Peyer's patch (tissue), 4 donors: ENCODE data around the gene CHAC1. TPM values are rescaled to one million over a fixed set of nuclear protein-coding genes. Genes with fewer than 3 reads are reported as not detected.

Experiments
- DNase-seq, 3 donors: peaks; one replicate each; pipeline ENCODE4 v3.0.0-alpha.2; 2017 to 2019
- H3K27ac ChIP-seq, 4 donors: fragments of 200-600 bp; sonication (generic); one replicate each; pipeline ENCODE4 v1.5.1; 2016 to 2019
- H3K27me3 ChIP-seq, 2 donors: fragments of 200-600 bp; sonication (generic); one replicate each; pipeline ENCODE4 v1.5.1; 2019
- H3K36me3 ChIP-seq, 3 donors: fragments of 200-600 bp; sonication (generic); one replicate each; pipeline ENCODE4 v1.5.1; 2016 to 2019
- H3K4me1 ChIP-seq, 4 donors: fragments of 200-600 bp; sonication (generic); one replicate each; pipeline ENCODE4 v1.5.1; 2016 to 2019
- H3K4me3 ChIP-seq, 4 donors: fragments of 200-600 bp; sonication (generic); 1 replicate in 3 of 4; 2 replicates in 1 of 4; pipeline ENCODE4 v1.5.1; 2016 to 2019; ENCODE audit warnings: mild to moderate bottlenecking in 1 of 4
- H3K9me3 ChIP-seq, 4 donors: fragments of 200-600 bp; sonication (generic); one replicate each; pipeline ENCODE4 v1.5.1; 2016 to 2019; ENCODE audit warnings: mild to moderate bottlenecking in 1 of 4
- POLR2A ChIP-seq, 2 donors: fragments of 450-650 bp; IDR thresholded peaks; one replicate each; pipeline ENCODE4 v1.5.1; 2017; ENCODE audit warnings: antibody characterized with exemption in 2 of 2, mild to moderate bottlenecking in 2 of 2, moderate library complexity in 2 of 2
- total RNA-seq, 4 donors: library from RNA; depleted of rRNA; stranded (reverse); fragments of >200 nt; gene quantifications; one replicate each; pipeline ENCODE4 v1.1.0, GENCODE V29; 2016
- TF ChIP-seq, protein P1 (sequence below), 6 experiments: fragments of 450-650 bp in 4 of 6; fragments of 200-600 bp in 2 of 6; sonication (generic) in 1 of 6; IDR thresholded peaks; one replicate each; pipeline ENCODE4 v1.5.1; 2017 to 2019; ENCODE audit warnings: antibody characterized with exemption in 6 of 6, mild to moderate bottlenecking in 3 of 6, moderate library complexity in 1 of 6

Gene CHAC1, protein sequence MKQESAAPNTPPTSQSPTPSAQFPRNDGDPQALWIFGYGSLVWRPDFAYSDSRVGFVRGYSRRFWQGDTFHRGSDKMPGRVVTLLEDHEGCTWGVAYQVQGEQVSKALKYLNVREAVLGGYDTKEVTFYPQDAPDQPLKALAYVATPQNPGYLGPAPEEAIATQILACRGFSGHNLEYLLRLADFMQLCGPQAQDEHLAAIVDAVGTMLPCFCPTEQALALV
- 1 to 10 TPM in 1 of 4 donors, not detected in 3; 2.4 TPM for total RNA-seq

DNA sequence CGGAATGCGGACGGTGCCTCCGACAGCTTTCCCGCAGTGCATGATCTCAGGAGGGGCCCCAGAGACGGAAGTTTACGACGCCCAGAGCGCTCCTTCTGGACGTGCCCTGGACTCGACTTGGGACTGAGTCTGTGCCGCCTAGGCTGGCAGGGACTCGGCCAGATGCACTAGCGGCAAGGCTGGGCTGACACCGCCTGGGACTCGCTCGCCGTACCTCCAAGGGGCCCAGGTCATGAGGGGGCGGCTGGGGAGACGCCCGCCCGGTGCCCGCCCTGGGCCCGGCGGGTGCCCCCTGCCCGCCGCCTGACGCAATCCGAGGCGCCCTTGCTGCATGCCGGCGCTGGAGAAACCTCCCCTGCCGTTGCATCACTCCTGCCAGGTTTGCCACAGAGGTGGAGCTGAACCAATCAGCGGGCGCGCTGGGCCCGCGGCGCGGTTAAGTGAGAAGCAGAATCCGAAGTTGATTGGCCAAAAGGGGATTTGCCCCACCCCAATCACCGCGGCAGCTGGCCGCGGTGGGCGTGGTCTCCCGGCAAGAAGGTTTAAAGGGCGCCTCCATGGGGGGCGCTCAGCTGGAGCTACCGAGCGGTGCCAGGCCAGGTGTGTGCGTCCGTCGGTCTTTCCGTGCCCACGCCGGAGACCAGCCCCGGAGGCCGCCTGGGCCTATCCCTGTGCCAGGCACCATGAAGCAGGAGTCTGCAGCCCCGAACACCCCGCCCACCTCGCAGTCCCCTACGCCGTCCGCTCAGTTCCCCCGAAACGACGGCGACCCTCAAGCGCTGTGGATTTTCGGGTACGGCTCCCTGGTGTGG is at the start of gene CHAC1:
CHAC1 (plus strand) TSS at position 571 of the 812 bp plus-strand sequence; CDS start at position 684, 113 bp downstream.
- Histone ChIP-seq H3K4me3 (peak within 1 kb of the TSS; percentile 54 to 76 (median 68)), H3K27ac (peak within 1 kb of the TSS; percentile 57 to 83 (median 77)), H3K9me3 (no peaks in the 10 kb centered on the region), H3K36me3 (no peaks in the 10 kb centered on the region), H3K4me1 (peaks cover 0 to 13% (median 0%) of the 10 kb centered on the region in 4 donors), H3K27me3 (no peaks in the 10 kb centered on the region)
- TF ChIP-seq, protein P1, sequence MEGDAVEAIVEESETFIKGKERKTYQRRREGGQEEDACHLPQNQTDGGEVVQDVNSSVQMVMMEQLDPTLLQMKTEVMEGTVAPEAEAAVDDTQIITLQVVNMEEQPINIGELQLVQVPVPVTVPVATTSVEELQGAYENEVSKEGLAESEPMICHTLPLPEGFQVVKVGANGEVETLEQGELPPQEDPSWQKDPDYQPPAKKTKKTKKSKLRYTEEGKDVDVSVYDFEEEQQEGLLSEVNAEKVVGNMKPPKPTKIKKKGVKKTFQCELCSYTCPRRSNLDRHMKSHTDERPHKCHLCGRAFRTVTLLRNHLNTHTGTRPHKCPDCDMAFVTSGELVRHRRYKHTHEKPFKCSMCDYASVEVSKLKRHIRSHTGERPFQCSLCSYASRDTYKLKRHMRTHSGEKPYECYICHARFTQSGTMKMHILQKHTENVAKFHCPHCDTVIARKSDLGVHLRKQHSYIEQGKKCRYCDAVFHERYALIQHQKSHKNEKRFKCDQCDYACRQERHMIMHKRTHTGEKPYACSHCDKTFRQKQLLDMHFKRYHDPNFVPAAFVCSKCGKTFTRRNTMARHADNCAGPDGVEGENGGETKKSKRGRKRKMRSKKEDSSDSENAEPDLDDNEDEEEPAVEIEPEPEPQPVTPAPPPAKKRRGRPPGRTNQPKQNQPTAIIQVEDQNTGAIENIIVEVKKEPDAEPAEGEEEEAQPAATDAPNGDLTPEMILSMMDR (IDR thresholded peaks at IDR 0.05) = no peak
- TF ChIP-seq POLR2A (IDR thresholded peaks at IDR 0.05) = peak; percentile 74 to 75
- DNase-seq = peak; percentile 92 to 98 (median 96)

DNA sequence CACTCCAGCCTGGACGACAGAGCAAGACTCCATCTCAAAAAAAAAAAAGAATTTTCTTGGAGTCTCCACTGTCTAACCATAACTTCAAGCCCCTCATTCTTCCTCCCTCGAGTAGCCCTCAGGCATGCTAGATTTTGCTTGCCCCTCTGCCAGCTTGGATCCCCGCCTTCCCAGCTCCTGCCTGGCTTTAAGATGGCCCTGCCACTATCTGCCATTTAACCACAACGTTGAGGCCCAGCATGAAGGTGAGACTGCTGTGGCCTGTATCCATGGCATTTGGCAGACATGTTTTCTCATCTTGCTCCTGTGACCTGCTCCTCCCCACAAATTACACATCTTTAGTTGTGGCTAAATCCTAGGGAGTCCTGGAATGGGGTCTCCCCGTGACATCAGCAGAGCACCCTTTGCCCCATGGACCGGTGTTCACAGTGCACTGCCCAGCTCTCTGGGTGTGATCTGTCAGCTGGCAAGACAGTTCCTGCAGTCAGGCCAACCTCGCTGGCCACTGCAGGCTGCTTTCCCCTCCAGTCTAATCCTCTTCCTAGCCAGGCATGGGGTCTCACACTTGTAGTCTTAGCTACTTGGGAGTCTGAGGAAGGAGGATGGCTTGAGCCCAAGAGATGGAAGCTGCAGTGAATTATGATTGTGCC is 48.6 kb upstream of the CHAC1 start:
- Histone ChIP-seq H3K9me3 (no peaks in the 10 kb centered on the region), H3K27ac (peak overlapping the region; percentile 84 to 93 (median 92)), H3K4me1 (peaks cover 0 to 60% (median 19%) of the 10 kb centered on the region in 4 donors), H3K27me3 (no peaks in the 10 kb centered on the region), H3K36me3 (peaks cover 0 to 36% (median 0%) of the 10 kb centered on the region in 3 donors), H3K4me3 (no peak overlapping the region)
- peak in 1 of 2 donors; percentile 19 for TF ChIP-seq POLR2A (IDR thresholded peaks at IDR 0.05)
- TF ChIP-seq, protein P1 (IDR thresholded peaks at IDR 0.05) = no peak
- no peak for DNase-seq

DNA sequence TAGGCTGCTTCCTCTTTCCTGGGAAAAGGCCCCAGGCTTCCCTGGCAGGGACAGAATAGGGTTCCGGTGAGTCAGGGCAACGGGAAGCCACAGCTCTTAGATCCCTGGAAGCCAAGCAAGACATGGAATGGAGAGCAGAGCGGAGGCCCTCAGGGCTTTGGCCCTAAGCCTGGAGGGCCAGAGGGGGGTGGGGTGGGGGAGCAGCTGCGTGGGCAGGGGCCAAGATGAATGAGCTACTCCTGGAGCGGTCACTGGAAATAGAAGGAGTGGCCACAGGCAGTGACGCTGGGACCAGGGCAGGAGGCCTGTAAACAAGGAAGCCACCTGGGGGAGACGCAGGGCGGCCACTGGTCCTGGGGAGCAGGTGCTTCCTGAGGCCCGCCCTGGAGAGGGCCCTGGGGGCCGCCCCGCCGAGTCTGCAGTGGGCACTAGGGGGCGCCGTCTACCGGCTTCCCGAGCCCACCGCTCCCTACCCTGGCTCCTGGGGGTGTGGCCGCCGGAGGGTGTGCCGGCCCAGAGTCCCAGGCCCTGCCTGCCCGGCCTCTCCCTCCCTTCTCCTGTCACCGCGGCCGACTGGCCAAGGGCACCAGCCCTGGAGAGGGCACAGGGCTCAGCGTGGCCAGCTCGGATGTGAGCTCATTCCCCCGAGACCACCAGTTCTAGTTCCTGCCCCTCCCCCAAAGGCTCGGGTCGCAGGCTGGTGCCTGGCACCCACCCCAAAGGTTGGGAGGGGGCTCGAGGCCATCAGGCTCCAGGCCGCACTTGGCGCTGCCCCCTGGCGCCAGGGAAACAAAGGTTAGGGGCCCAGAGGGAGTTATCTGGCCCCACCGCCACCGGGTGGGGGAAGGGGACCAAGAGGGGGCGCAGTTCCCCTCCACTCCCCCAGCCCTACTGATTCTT is 46.9 kb upstream of the CHAC1 start:
- no peaks in the 10 kb centered on the region for H3K27me3 ChIP-seq
- peaks cover 0 to 20% (median 0%) of the 10 kb centered on the region in 3 donors for H3K36me3 ChIP-seq
- peak overlapping the region; percentile 30 to 60 (median 50) for H3K4me3 ChIP-seq
- TF ChIP-seq POLR2A (IDR thresholded peaks at IDR 0.05) = peak; percentile 72 to 82
- TF ChIP-seq, protein P1 (IDR thresholded peaks at IDR 0.05) = peak; percentile 80 to 99 (median 96)
- H3K9me3 ChIP-seq = no peaks in the 10 kb centered on the region
- peaks cover 0 to 65% (median 19%) of the 10 kb centered on the region in 4 donors for H3K4me1 ChIP-seq
- DNase-seq = peak; percentile 90 to 97 (median 96)
- peak overlapping the region; percentile 84 to 93 (median 92) for H3K27ac ChIP-seq

DNA sequence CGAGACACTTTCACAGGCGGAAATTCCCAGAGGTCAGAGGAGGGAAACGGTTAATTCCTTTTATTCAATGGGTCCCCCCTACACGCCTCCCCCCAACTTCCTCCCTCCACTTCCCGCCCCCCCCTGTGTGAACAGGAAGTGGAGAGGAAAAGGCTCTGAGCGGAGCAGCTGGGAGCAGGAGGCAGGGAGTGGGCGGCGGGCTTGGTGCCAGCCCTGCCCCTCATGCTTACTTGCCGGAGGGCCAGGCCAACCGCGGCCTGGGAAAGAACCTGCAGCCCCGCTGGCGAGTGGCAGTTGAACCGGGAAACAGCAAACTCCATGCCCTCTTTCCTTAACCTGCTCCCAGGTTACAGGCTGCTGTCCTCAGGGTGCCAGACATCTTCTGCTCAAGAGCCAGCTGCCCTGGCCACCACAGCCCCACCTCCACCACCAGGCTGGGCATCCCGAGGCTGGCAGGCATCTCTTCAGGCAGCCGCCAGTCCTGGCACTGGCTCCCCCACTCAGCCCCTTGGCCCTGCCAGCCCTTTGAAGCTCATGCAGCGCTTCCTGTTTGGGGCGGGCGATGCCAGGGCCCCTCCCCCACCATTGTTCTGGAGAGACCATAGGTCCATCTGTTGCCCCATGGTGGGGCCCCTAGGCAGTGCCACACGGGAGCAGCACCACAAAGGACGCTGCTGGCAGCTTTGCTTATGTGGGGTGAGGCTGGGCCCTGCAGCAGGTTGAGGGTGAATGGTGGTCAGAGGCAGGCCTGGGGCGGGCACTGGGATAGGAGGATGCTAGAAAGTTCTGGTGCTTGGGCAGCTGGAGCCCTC is 46.1 kb upstream of the CHAC1 start:
- Histone ChIP-seq H3K27me3 (no peaks in the 10 kb centered on the region), H3K36me3 (peaks cover 0 to 16% (median 0%) of the 10 kb centered on the region in 3 donors), H3K9me3 (no peaks in the 10 kb centered on the region), H3K4me3 (peak overlapping the region; percentile 30 to 60 (median 50)), H3K27ac (peak overlapping the region; percentile 84 to 93 (median 92)), H3K4me1 (peaks cover 0 to 65% (median 19%) of the 10 kb centered on the region in 4 donors)
- TF ChIP-seq, protein P1 (IDR thresholded peaks at IDR 0.05) = peak in 1 of 6 experiments; percentile 15
- TF ChIP-seq POLR2A (IDR thresholded peaks at IDR 0.05) = peak; percentile 49 to 56
- peak; percentile 70 to 87 (median 83) for DNase-seq
